Suprapubic skin (tissue), 4 donors: ENCODE data around the gene SAMD11.

Experiments
- EP300 ChIP-seq: sonication (generic); formaldehyde crosslinking; IDR thresholded peaks from one replicate; pipeline ENCODE4 v1.6.1; 2017; ENCODE audit warnings: antibody characterized with exemption
- POLR2A ChIP-seq, 2 donors: fragments of 450-650 bp; IDR thresholded peaks; one replicate each; pipeline ENCODE4 v1.6.1; 2017; ENCODE audit warnings: antibody characterized with exemption in 2 of 2, mild to moderate bottlenecking in 2 of 2, moderate library complexity in 2 of 2
- POLR2AphosphoS5 ChIP-seq, 3 donors: sonication (generic); formaldehyde crosslinking; IDR thresholded peaks; one replicate each; pipeline ENCODE4 v1.6.1; 2017; ENCODE audit warnings: antibody characterized with exemption in 3 of 3
- TF ChIP-seq, protein P1 (sequence below), 2 donors: fragments of 200-600 bp in 1 of 2; fragments of 450-650 bp in 1 of 2; sonication (generic) in 1 of 2; IDR thresholded peaks; one replicate each; pipeline ENCODE4 v1.5.1; 2016 to 2019; ENCODE audit warnings: antibody characterized with exemption in 2 of 2, mild to moderate bottlenecking in 1 of 2, moderate library complexity in 1 of 2

DNA sequence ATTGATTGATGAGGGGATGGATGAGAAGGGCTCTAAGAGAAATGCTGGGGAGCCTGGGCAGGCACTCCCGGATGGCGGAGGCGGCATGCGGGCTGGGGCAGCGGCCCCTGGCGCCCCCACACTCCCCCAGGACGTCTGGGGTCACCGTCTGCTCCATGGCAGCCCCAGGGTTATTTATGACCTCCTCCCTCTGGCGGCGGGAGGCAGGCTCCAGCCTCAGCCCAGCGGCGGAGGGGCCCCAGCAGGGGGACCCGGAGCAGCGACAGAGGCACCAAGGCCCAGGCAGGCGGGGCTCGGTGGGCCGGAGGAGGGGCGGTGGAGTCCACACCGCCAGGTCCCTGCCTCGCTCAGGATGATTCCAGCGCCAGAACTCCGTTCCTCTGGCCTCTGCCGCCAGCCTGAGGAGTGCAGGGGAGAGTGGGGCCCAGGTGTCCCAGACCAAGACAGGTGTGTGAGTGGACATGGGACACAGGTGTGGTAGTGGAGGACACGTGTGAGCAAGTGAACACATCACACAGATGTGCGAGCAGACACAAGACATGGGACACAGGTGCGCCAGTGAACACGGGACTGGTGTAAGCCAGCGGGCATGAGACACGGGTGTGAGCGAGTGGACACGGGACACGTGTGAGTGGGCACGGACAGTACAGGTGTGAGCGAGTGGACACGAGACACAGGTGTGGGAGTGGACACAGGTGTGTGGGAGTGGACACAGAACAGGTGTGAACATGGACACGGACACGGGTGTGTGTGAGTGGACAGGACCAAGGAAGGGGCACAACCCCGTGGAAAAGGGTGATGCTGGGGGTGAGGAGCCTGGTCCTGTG, 2.5 kb upstream of the SAMD11 start:
- TF ChIP-seq, protein P1, sequence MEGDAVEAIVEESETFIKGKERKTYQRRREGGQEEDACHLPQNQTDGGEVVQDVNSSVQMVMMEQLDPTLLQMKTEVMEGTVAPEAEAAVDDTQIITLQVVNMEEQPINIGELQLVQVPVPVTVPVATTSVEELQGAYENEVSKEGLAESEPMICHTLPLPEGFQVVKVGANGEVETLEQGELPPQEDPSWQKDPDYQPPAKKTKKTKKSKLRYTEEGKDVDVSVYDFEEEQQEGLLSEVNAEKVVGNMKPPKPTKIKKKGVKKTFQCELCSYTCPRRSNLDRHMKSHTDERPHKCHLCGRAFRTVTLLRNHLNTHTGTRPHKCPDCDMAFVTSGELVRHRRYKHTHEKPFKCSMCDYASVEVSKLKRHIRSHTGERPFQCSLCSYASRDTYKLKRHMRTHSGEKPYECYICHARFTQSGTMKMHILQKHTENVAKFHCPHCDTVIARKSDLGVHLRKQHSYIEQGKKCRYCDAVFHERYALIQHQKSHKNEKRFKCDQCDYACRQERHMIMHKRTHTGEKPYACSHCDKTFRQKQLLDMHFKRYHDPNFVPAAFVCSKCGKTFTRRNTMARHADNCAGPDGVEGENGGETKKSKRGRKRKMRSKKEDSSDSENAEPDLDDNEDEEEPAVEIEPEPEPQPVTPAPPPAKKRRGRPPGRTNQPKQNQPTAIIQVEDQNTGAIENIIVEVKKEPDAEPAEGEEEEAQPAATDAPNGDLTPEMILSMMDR (IDR thresholded peaks at IDR 0.05), result peak in 1 of 2 donors; percentile 53
- TF ChIP-seq POLR2A (IDR thresholded peaks at IDR 0.05) (no peak), EP300 (no peak), POLR2AphosphoS5 (IDR thresholded peaks at IDR 0.05) (no peak)
